ENCODE data around the gene ARID2. TPM values are rescaled to one million over a fixed set of nuclear protein-coding genes. Genes with fewer than 3 reads are reported as not detected.
A peak's percentile ranks its signal among the peaks of the same experiment; 100 is the strongest.

ARID2 gene
- total and polyA plus RNA-seq, 10 of the 15 experiments (the other 5 are each of a cell fraction or from before 2014, with no cell fraction given), result 9.2 to 29.8 (median 20.3) TPM

GRCh38 chr12:45728630-45729232 lies 775 bp upstream of the ARID2 start (continued):
- TF ChIP-seq RUNX3 (IDR thresholded peaks at IDR 0.05; ENCODE audit: low read length) (peak; percentile 64), BCL11A (IDR thresholded peaks at IDR 0.05; ENCODE audit: low read depth, low read length) (peak; percentile 51; the same call in 1 of the 2 replicates), ZBTB40 (IDR thresholded peaks at IDR 0.05; ENCODE audit: borderline replicate concordance) (peak; percentile 57; the same call in 1 of the 2 replicates), FOXM1 (IDR thresholded peaks at IDR 0.05; ENCODE audit: low read depth, low read length) (no peak), KDM1A (IDR thresholded peaks at IDR 0.05; ENCODE audit: borderline replicate concordance) (no peak), ZNF384 (IDR thresholded peaks at IDR 0.05; ENCODE audit: borderline replicate concordance, low read depth, low read length) (no peak), CHD1 (IDR thresholded peaks at IDR 0.05; ENCODE audit: low read depth, low read length) (no peak), CBX3 (IDR thresholded peaks at IDR 0.05; ENCODE audit: borderline replicate concordance, low read depth) (no peak), CBFB (IDR thresholded peaks at IDR 0.05; ENCODE audit: low read depth) (no peak), KLF5 (IDR thresholded peaks at IDR 0.05; ENCODE audit: partially characterized antibody) (no peak), GABPA (IDR thresholded peaks at IDR 0.05; ENCODE audit: low read depth) (peak; percentile 53; the same call in 1 of the 2 replicates), TCF7 (IDR thresholded peaks at IDR 0.05; ENCODE audit: borderline replicate concordance) (no peak; the same call in 1 of the 2 replicates), STAT3 (IDR thresholded peaks at IDR 0.05; ENCODE audit: low read depth, low read length) (no peak), NBN (IDR thresholded peaks at IDR 0.05) (peak; percentile 97), SRF (IDR thresholded peaks at IDR 0.05; ENCODE audit: low read depth in 2 of 2, low read length in 2 of 2) (no peak)
- TF ChIP-seq, protein P1, sequence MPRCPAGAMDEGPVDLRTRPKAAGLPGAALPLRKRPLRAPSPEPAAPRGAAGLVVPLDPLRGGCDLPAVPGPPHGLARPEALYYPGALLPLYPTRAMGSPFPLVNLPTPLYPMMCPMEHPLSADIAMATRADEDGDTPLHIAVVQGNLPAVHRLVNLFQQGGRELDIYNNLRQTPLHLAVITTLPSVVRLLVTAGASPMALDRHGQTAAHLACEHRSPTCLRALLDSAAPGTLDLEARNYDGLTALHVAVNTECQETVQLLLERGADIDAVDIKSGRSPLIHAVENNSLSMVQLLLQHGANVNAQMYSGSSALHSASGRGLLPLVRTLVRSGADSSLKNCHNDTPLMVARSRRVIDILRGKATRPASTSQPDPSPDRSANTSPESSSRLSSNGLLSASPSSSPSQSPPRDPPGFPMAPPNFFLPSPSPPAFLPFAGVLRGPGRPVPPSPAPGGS (IDR thresholded peaks at IDR 0.05; ENCODE audit: borderline replicate concordance, insufficient read depth, low read depth, low read length, poor library complexity, severe bottlenecking), result peak; percentile 60
- TF ChIP-seq, protein P2, sequence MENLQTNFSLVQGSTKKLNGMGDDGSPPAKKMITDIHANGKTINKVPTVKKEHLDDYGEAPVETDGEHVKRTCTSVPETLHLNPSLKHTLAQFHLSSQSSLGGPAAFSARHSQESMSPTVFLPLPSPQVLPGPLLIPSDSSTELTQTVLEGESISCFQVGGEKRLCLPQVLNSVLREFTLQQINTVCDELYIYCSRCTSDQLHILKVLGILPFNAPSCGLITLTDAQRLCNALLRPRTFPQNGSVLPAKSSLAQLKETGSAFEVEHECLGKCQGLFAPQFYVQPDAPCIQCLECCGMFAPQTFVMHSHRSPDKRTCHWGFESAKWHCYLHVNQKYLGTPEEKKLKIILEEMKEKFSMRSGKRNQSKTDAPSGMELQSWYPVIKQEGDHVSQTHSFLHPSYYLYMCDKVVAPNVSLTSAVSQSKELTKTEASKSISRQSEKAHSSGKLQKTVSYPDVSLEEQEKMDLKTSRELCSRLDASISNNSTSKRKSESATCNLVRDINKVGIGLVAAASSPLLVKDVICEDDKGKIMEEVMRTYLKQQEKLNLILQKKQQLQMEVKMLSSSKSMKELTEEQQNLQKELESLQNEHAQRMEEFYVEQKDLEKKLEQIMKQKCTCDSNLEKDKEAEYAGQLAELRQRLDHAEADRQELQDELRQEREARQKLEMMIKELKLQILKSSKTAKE (IDR thresholded peaks at IDR 0.05; ENCODE audit: low read depth, poor library complexity, severe bottlenecking), result peak; percentile 56
- TF ChIP-seq, protein P3, sequence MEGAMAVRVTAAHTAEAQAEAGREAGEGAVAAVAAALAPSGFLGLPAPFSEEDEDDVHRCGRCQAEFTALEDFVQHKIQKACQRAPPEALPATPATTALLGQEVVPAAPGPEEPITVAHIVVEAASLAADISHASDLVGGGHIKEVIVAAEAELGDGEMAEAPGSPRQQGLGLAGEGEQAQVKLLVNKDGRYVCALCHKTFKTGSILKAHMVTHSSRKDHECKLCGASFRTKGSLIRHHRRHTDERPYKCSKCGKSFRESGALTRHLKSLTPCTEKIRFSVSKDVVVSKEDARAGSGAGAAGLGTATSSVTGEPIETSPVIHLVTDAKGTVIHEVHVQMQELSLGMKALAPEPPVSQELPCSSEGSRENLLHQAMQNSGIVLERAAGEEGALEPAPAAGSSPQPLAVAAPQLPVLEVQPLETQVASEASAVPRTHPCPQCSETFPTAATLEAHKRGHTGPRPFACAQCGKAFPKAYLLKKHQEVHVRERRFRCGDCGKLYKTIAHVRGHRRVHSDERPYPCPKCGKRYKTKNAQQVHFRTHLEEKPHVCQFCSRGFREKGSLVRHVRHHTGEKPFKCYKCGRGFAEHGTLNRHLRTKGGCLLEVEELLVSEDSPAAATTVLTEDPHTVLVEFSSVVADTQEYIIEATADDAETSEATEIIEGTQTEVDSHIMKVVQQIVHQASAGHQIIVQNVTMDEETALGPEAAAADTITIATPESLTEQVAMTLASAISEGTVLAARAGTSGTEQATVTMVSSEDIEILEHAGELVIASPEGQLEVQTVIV (IDR thresholded peaks at IDR 0.05; ENCODE audit: borderline replicate concordance, partially characterized antibody), result peak; percentile 67
